HG02588 (cell line): ENCODE results near the gene IKZF4.
A peak's percentile ranks its signal among the peaks of the same experiment; 100 is the strongest.
"Not testable (repeated sequence)": the region's sequence is repeated elsewhere in the genome, so short reads cannot be mapped to it uniquely, and the experiment has no call there.

Experiments
- ATAC-seq: cut with Tn5 transposase; IDR thresholded peaks from one replicate; pipeline ENCODE4 v1.9.1; 2021; ENCODE audit warnings: mild to moderate bottlenecking, moderate library complexity; ENCODE audit not compliant: unreplicated experiment

The IKZF4 gene

DNA sequence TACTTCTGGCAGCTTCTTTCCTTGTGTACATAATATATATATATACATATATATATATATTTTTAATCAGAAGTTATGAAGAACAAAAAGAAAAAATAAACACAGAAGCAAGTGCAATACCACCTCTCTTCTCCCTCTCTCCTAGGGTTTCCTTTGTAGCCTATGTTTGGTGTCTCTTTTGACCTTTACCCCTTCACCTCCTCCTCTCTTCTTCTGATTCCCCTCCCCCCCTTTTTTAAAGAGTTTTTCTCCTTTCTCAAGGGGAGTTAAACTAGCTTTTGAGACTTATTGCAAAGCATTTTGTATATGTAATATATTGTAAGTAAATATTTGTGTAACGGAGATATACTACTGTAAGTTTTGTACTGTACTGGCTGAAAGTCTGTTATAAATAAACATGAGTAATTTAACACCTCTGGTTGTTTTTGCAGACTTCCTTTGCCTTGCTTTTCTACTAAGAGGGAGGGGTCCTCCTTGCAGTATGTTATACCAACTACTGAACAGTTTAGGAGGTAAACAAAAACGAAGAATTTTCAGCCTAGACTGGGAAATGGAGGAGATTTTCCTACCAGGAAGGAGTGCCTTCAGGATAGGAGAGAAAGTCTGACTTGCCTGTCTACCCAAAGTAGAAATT lies 17.3 kb downstream of the IKZF4 start:
- no peak for ATAC-seq

DNA sequence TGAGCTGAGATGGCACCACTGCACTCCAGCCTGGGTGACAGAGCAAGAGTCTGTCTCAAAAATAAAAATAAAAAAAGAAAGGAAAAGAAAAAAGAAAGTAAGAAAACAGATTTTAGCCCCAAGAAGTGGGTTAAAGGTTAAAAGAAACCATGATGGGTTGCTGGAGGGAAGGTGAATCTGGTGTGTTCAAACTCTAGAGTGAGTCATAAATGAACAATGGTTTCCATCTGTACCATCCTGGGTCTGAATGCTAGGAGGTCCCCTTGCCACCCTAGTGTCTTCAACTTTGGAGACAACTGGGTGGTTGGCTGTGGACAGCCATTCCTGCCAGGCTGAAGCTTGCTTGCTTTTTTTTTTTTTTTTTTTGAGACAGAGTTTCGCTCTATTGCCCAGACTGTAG lies 19.3 kb downstream of the IKZF4 start:
- no peak for ATAC-seq

DNA sequence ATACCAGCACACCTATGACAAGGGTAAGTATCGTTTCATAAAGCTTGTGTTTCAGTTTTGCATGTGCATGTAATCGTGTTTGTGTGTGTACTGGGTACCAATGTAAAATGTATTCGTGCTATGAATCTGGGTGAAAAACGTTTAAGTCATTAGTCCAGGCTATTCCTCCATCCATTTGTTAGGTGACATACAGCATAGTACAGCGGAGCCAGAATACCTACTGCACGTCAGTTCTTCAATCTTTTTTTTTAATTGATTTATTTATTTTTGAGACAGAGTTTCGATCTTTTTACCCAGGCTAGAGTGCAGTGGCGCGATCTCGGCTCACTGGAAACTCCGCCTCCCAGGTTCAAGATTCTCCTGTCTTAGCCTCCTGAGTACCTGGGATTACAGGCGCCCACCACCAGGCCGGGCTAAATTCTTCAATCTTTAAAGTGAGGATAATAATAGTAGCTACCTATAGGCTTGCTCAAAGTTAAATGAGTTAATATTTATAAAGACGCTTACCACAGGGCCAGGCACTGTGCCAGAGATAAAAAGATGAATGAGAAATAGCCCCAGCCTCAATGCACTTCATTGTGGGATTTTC lies 20.2 kb downstream of the IKZF4 start:
- no peak for ATAC-seq

DNA sequence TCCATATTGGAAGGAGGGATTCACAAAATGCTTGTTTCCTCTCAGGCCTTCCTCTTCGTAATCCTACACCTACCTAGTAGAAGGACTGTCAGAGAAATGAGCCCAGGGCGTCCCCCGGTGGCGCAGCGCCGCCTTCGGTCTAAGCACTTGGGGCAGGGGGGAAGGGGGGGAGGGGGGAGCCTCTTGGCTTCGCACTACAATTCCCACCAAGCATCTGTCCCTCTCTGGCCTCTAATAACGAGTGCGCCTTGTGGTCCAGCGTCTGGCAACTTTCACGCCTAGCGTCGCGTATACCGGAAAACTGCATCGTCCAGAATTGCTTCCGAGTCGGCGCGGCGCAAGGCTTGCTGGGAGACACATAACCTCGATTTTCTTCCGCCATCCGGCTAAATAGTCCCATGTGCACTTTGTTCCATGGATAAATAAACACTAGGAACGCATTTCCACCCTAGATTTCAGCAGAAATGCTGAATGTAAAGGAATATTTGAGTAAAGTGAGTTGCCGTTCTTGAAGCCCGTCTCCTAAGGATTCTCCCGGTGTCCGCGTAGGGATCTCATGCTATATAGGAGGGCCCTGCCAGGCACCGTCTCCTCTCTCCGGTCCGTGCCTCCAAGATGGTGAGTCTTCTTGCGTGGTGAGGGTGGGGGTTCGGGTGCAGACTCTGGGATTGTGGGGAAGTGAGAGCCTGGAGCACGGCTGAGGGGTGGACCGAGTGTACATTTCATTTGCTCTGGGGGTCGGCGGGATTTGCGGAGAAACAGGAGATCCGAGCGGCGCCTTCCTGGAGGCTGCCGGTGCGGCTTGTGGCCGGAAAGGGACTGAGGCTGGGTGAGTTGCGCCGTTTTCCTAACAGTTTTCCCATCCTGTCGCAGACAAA lies 20.9 kb downstream of the IKZF4 start, which contains the start of gene RPS26:
TSS of gene RPS26 (plus strand) at position 367 of the 878 bp plus-strand sequence. CDS start at position 616, 249 bp downstream.
- ATAC-seq = peak; percentile 92

DNA sequence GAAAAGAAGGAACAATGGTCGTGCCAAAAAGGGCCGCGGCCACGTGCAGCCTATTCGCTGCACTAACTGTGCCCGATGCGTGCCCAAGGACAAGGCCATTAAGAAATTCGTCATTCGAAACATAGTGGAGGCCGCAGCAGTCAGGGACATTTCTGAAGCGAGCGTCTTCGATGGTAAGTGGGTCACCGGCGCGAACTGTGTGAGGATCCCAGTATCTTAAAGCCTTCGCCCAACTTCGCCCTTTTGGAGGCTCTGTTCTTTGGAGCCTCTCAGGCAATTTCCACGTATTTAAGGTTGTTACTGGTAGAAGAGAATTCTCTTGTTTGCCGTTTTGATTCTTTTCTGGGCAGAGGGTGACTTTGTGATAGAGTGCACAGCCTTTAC lies 21.6 kb downstream of the IKZF4 start:
- not testable (repeated sequence) for ATAC-seq

DNA sequence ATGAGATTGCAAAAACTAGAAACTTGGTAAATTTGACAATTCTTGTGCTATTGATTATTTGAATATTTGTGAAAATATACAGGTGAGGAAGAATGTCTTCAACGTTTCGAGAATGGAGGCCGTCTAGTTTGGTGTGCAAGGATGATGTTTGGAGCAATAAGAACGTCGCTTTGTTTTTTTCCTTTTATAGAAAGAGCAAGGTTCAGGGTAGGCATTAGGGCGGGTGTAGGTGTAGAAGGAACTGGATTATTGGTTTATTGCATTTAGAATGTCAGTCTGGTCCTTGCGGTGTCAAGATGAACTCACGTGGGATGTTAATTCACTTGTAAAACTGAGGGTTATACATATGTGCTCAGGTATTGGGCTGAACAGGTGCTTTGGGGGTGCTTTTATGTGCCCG lies 22.0 kb downstream of the IKZF4 start:
- ATAC-seq = no peak

DNA sequence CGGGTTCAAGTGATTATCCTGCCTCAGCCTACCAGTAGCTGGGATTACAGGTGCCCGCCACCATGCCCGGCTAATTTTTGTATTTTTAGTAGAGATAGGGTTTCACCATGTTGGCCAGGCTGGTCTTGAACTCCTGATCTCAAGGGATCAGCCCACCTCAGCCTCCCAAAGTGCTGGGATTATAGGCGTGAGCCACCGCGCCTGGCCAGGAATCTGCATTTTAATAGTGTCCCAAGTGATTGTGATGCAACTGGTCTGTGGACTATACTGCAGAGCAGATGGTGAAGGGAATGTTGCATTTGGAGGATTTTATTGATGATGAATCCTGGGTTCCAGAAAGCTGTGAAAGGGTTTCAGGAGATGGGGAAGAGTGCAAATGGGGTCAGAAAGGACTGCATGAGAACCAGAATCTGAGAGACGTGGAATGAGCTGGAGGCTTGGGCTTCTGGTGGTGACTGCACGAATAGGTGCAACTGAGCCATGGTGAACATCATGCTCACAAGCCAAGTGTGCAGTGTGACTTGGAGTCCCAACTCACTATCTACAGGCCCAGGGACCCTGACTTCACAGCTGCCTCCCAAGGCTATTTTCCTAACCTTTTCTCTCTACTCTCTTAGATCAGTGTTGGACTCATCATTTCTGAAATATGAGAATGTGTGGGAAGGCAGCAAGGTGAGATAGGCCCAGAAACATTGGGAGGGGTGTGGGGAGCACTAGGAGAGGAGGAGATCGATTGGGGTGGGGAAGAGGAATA lies 25.4 kb downstream of the IKZF4 start:
- ATAC-seq = no peak

DNA sequence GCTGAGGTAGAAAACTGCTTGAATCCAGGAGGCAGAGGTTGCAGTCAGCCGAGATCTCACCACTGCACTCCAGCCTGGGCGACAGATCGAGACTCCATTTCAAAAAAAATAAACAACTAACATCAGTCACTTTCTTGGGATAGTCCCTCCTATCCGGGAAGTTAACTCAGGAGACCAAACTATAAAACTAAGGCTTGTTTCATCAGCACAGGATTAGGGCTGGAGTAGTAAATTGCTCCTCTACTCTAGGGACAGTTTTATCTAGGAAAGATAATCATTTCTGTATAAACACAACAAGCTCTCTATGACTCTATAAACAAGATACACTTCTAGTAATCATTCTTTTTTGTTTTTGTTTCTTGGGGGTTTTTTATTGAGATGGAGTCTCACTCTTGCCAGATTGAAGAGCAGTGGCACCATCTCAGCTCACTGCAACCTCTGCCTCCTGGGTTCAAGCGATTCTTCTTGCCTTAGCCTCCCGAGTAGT lies 32.6 kb downstream of the IKZF4 start:
- ATAC-seq = no peak

DNA sequence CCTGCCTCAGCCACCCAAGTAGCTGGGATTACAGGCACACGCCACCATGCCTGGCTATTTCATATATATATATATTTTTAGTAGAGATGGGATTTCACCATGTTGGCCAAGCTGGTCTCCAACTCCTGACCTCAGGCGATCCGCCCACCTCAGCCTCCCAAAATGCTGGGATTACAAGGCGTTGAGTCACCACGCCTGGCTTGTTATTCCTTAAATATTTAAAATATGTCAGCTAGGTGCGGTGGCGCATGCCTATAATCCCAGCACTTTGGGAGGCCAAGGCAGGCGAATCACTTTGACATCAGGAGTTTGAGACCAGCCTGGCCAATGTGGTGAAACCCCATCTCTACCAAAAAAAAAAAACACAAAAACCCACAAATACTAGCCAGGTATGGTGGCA lies 39.1 kb downstream of the IKZF4 start:
- ATAC-seq = not testable (repeated sequence)

DNA sequence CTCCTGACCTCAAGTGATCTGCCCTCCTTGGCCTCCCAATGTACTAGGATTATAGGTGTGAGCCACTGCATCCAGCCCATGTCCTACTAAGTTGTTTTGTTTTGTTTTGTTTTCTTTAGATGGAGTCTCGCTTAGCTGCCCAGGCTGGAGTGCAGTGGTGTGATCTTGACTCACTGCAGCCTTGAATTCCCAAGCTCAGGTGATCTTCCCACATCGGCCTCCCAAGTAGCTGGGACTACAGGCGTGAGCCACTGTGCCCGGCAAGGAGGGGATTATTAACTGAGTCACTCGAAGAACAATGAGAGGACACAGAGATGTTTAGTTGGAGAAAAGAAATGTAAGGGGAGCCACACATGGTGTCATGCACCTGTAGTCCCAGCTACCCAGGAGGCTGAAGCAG lies 41.1 kb downstream of the IKZF4 start:
- ATAC-seq = no peak

DNA sequence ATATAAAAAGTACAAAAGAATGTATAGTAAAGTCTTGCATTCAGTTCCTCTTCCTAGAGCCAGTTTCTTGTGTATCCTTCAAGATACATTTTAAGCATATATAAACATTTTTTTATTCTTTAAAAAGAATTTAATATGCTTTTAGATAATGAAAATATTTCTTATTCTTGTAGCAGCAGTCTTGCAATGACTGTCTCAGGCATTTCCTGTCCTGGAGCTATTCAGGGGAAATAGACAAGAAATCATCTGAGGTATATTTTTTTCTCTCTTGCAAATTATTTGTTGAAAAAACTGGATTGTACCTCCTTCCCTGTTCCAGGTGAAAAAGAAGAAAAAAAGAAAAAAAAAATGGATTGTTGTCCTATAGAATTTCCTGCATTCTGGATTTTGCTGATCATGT lies 42.2 kb downstream of the IKZF4 start:
- ATAC-seq = no peak

DNA sequence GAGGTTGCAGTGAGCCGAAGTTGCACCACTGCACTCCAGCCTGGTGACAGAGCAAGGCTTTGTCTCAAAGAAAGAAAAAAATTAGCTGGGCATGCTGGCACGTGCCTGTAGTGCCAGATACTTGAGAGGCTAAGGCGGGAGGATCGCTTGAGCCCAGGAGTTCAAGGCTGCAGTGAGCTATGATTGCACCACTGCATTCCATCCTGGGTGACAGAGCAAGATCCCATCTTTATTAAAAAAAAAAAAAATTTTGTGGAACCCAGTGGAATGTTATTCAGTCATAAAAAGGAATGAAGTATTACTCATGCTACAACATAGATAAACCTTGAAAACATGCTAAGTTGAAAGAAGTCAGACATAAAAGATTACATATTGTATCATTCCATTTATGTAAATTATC lies 50.8 kb downstream of the IKZF4 start:
- no peak for ATAC-seq

DNA sequence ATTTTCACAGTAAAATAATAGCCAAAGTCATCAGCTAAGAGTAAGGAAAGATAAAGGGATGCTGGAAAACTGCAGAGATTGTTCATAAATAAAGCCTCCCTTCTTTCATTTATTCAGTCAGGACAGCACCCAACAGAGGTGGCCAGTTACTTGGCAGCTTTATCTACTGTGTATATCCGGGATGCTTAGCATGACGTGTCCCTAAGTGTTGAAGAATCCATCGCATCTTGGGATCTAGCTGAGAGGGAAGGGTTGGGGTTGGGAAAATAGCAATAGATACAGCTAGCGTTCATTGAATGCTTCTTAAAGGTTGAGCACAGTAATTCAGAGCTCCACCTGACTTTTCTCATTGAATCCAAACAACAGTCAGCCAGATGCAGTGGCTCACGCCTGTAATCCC lies 53.6 kb downstream of the IKZF4 start:
- no peak for ATAC-seq

DNA sequence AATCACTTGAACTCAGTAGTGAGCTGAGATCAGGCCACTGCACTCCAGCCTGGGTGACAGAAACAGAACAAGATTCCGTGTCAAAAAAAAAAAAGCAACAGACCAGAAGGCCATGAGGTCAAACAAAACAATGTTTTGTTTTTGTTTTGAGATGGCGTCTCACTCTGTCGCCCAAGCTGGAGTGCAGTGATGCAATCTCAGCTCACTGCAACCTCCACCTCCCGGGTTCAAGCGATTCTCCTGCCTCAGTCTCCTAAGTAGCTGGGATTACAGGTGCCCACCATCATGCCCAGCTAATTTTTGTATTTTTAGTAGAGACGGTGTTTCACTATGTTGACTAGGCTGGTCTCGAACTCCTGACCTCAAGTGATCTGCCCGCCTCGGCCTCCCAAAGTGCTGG lies 57.1 kb downstream of the IKZF4 start:
- not testable (repeated sequence) for ATAC-seq

DNA sequence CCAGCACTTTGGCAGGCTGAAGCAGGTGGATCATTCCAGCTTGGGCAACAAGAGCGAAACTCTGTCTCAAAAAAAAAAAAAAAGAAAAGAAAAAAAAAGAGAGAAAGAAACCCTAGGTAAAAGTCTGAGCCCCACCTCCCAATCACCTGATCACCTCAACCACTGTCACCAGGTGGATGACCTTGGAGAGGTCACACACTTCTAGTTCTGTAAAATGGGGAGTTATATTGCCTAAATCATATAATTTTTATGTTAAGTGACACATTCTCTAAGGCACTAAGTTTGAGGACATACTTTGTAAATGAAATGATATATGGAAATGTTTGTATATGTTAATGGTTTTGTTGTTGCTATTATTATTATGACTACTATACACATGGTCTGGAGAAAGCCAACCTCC lies 57.6 kb downstream of the IKZF4 start:
- no peak for ATAC-seq

DNA sequence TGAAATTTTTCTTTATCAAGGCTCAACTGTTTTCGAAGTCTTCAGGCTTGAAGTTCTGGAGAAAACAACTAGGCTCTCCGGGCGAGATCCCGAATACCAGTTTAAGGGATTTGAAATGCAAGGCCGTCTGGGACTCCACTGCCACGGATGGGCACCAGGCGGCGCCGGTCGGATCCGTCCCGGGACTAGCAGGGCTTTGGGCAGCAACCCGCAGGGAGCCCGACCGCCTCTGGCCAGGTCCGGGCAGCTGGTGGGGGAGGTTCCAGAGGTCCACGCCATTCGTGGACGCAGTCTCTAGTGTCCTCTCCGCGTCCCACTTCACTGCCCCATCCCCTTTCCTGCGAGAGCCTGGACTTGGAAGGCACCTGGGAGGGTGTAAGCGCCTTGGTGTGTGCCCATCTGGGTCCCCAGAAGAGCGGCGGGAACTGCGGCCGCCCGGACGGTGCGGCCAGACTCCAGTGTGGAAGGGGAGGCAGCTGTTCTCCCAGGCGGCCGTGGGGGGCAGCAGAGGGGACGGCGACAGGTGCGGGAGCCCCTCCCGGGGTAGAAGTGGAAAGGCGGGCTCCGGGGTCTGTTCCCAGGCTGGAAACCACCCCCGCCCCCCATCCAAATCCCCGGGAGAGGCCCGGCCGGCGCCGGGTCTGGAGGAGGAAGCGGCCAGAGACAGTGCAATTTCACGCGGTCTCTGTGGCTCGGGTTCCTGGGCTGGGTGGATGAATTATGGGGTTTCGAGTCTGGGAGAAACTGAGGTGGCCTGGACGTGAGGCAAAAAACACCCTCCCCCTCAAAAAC lies 58.3 kb downstream of the IKZF4 start:
- no peak for ATAC-seq

DNA sequence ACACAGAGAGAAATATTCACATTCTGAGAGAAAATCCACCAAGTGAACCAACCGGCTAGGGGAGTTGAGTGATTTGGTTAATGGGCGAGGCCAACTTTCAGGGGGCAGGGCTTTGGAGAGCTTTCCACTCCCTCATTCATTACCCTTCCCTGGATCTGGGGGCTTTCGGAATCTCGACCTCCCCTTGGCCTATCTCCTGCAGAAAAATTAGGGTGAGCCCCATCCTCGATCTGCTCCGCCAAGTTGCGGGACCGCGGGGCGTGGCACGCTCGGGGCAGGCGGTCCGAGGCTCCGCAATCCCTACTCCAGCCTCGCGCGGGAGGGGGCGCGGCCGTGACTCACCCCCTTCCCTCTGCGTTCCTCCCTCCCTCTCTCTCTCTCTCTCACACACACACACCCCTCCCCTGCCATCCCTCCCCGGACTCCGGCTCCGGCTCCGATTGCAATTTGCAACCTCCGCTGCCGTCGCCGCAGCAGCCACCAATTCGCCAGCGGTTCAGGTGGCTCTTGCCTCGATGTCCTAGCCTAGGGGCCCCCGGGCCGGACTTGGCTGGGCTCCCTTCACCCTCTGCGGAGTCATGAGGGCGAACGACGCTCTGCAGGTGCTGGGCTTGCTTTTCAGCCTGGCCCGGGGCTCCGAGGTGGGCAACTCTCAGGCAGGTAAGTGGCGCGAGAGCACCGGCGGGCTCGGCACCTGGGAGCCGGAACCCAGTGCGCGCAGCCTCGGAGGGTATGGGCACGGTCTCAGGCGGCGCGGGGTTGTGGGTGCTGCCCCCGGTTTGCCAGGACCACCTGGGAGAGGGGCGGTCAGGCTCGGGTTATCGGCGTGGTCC lies 59.1 kb downstream of the IKZF4 start, which contains the start of gene ERBB3:
TSS of gene ERBB3 (plus strand) at position 443 of the 833 bp plus-strand sequence. CDS start at position 579, 136 bp downstream.
- no peak for ATAC-seq

DNA sequence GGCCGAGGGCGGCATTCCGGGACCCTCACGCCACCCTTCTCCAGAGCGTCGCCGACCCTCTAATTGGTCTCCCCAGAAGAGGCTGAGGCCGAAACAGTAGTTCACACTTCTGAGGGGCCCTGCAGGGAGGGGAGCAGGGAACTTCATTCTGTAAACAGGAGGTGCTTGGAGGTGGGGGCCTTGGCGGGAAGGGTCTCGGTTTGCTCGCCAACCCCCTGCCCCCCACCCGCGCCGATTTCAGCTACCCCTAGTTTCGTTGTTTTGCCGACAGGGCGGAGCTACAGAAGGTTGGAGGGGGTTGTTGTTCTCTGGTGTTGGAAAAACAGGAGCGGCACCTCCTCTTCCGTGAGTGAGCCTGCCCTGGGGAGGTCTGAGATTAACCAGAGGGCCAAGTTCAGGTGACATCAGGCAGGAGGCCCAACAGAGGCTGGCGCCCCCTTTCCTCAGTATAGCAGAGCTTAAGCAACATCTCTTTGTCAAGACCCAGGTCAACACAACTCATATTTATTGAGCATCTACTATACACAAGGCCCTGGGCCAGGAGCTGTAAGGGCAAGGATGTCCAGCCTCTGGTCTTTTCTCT lies 59.8 kb downstream of the IKZF4 start:
- ATAC-seq = no peak
